Measurements from ENCODE around the gene KCNK16. TPM values are rescaled to one million over a fixed set of nuclear protein-coding genes. Genes with fewer than 3 reads are reported as not detected.

Gene KCNK16
- total RNA-seq, 1 donor from 2014 or later: not detected

DNA sequence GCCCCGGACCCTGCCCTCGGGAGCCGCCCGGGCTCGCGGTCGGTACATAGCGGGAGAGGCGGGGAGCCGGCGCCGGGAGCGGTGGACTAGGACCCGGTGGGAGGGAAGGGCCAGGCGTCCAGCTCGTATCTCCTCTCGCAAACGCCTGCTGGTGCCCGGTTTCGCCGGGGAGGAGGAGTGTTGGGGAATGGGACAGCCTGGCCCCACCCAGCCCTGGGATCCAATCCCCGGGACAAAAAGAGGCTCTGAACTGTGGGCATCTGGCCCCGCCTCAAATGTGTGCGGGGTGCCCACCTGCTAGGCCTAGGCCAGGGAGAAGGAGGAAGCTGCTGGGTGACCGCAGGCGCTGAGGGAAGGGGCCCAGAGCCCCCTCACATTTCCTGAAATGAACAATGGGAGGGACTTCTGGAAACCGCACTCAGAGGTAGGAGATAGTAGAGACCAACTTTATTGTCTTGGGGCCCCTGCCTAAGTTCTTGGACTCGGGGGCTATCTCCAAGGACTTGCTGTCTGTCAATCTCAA lies 8.2 kb downstream of the KCNK16 start, which contains the start of gene KCNK17:
Gene KCNK17 (minus strand): TSS at position 147 of the 523 bp plus-strand sequence. CDS start 99 bp downstream, at position 48.
- TF ChIP-seq, protein P1, sequence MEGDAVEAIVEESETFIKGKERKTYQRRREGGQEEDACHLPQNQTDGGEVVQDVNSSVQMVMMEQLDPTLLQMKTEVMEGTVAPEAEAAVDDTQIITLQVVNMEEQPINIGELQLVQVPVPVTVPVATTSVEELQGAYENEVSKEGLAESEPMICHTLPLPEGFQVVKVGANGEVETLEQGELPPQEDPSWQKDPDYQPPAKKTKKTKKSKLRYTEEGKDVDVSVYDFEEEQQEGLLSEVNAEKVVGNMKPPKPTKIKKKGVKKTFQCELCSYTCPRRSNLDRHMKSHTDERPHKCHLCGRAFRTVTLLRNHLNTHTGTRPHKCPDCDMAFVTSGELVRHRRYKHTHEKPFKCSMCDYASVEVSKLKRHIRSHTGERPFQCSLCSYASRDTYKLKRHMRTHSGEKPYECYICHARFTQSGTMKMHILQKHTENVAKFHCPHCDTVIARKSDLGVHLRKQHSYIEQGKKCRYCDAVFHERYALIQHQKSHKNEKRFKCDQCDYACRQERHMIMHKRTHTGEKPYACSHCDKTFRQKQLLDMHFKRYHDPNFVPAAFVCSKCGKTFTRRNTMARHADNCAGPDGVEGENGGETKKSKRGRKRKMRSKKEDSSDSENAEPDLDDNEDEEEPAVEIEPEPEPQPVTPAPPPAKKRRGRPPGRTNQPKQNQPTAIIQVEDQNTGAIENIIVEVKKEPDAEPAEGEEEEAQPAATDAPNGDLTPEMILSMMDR (IDR thresholded peaks at IDR 0.05): no peak
- Mint-ChIP-seq H3K27me3 (ENCODE audit: unreplicated experiment) (peaks cover 44% of the 10 kb centered on the region), H3K36me3 (ENCODE audit: unreplicated experiment) (no peaks in the 10 kb centered on the region), H3K4me3 (ENCODE audit: unreplicated experiment) (no peak within 1 kb of the TSS), H3K9me3 (ENCODE audit: unreplicated experiment) (no peaks in the 10 kb centered on the region), H3K27ac (ENCODE audit: unreplicated experiment) (no peak within 1 kb of the TSS), H3K4me1 (ENCODE audit: unreplicated experiment) (no peaks in the 10 kb centered on the region)
- no peak for DNase-seq (ENCODE audit: extremely low spot score, unreplicated experiment)

DNA sequence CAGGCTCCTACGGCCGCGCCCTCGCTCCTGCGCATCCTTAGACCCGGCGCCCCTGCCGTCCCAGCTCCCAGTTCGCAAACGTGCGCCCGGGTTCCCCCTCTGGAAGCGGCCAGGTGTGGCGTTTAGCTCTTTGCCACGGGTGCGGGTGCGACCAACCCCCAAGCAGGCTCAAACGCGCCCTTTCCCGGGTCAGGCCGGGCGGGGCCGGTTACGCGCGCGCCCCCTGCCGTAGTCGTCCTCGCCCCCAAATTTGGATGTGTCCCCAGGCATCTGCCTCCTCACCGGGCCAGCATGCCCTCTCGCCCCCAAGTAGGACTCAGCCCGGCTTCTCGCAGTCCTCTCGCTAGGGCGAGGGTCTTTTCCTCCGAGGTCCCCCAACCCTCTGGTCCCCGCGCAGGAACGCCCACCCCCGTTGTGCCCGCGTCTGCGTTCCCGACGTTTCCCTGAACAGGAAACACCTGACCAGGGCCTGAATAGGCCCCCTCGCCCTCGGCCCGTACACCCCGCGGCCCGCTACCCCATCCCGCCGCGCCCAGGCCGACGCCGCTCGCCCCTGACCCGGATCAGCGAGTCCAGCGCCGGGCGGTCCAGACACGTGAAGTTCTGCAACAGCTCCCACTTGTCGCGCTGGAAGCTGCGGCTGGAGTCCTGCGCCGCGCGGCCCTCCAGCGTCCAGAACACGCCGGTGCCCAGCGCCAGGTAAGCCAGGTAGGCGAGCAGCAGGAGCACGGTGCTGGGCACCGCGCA lies 8.8 kb downstream of the KCNK16 start:
- H3K4me3 Mint-ChIP-seq (ENCODE audit: unreplicated experiment): no peak overlapping the region
- peaks cover 42% of the 10 kb centered on the region for H3K27me3 Mint-ChIP-seq (ENCODE audit: unreplicated experiment)
- no peaks in the 10 kb centered on the region for H3K9me3 Mint-ChIP-seq (ENCODE audit: unreplicated experiment)
- H3K4me1 Mint-ChIP-seq (ENCODE audit: unreplicated experiment): no peaks in the 10 kb centered on the region
- no peak overlapping the region for H3K27ac Mint-ChIP-seq (ENCODE audit: unreplicated experiment)
- no peak for DNase-seq (ENCODE audit: extremely low spot score, unreplicated experiment)
- TF ChIP-seq, protein P1 (IDR thresholded peaks at IDR 0.05): no peak
- no peaks in the 10 kb centered on the region for H3K36me3 Mint-ChIP-seq (ENCODE audit: unreplicated experiment)

DNA sequence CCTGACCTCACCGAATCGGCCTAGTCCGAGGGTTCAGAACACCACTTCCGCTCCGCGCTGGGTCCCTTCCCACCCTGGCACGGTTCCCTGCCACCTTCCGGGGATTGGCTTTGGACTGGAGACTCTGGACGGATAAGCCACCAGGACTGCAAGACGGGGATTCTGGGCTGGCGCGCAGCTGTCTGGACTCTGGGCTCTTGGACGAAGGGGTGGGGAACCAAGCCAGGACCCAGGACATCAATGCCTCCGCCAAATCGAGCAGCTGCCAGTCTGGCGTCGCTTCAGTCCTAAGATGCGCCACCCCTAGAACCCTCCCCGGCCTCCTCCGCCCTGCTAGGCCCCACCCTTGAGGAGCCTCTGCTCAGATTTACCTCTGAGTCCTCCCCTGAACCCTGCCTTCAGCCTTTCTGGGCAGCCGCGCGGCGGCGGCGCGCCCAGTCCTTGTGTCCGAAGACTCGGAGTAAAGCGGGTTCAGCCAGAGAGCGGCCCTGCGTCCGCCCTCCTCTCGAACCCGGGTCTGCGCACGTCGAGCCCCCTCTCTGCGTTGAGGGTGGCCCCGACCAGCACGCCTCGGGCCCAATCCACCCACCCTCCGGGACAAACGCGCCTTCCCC lies 9.5 kb downstream of the KCNK16 start:
- no peak for DNase-seq (ENCODE audit: extremely low spot score, unreplicated experiment)
- no peaks in the 10 kb centered on the region for H3K9me3 Mint-ChIP-seq (ENCODE audit: unreplicated experiment)
- H3K27me3 Mint-ChIP-seq (ENCODE audit: unreplicated experiment): peaks cover 42% of the 10 kb centered on the region
- H3K36me3 Mint-ChIP-seq (ENCODE audit: unreplicated experiment): no peaks in the 10 kb centered on the region
- H3K27ac Mint-ChIP-seq (ENCODE audit: unreplicated experiment): no peak overlapping the region
- H3K4me1 Mint-ChIP-seq (ENCODE audit: unreplicated experiment): no peaks in the 10 kb centered on the region
- no peak overlapping the region for H3K4me3 Mint-ChIP-seq (ENCODE audit: unreplicated experiment)
- TF ChIP-seq, protein P1 (IDR thresholded peaks at IDR 0.05): no peak

DNA sequence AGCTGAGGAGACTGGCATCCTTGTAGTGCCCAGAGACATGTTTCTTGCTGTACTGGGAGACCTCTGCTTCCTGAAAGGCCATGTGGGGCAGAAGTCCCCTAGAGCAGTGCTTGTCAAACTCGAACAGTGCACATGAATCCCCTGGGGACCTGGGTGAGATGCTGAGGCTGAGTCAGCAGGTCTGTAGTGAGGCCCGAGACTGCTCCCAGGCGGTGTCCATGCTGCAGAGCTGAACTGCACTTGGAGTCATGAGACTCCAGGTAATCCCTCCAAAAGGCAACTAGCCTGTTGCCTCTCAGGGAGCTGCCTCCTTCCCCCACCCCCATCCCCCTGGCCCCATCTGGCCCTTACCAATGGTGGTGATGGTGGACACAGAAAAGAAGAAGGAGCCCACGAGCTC lies 12.0 kb downstream of the KCNK16 start:
- Mint-ChIP-seq H3K36me3 (ENCODE audit: unreplicated experiment) (no peaks in the 10 kb centered on the region), H3K4me3 (ENCODE audit: unreplicated experiment) (no peak overlapping the region), H3K9me3 (ENCODE audit: unreplicated experiment) (no peaks in the 10 kb centered on the region), H3K4me1 (ENCODE audit: unreplicated experiment) (no peaks in the 10 kb centered on the region), H3K27me3 (ENCODE audit: unreplicated experiment) (peaks cover 50% of the 10 kb centered on the region), H3K27ac (ENCODE audit: unreplicated experiment) (no peak overlapping the region)
- DNase-seq (ENCODE audit: extremely low spot score, unreplicated experiment): no peak
- TF ChIP-seq, protein P1 (IDR thresholded peaks at IDR 0.05): no peak

DNA sequence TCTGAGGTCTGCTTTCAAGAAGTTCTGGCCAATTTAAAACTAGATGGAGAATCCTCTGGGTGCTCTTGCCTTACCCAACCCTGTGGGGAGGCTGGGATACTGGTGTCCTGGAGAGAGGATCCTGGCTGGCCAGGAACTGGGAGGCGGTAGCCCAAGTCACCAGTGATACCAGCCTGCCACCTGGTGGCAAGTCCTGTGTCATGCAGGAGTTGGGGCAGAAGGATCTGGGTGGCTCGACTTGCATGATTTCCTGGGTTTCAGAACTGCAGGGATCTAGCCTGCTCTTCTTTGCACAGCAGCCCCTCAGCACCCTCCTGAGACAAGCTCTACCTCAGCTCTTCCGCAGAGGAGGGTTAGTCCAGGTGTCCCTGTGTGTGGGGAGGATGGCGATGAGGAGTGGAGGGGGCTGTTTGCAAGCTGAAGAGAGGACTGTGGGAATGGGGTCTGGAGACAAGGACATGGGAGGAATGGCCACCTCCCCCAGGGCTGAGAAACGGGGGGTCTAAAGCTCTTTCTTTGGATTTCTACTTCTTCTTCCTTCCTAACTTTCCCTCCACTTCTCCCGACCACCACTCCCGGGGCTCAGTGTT lies 12.5 kb downstream of the KCNK16 start:
- no peak overlapping the region for H3K4me3 Mint-ChIP-seq (ENCODE audit: unreplicated experiment)
- peak; percentile 89 for DNase-seq (ENCODE audit: extremely low spot score, unreplicated experiment)
- H3K27me3 Mint-ChIP-seq (ENCODE audit: unreplicated experiment): peaks cover 46% of the 10 kb centered on the region
- no peaks in the 10 kb centered on the region for H3K36me3 Mint-ChIP-seq (ENCODE audit: unreplicated experiment)
- no peak overlapping the region for H3K27ac Mint-ChIP-seq (ENCODE audit: unreplicated experiment)
- TF ChIP-seq, protein P1 (IDR thresholded peaks at IDR 0.05): peak; percentile 90
- H3K9me3 Mint-ChIP-seq (ENCODE audit: unreplicated experiment): no peaks in the 10 kb centered on the region
- no peaks in the 10 kb centered on the region for H3K4me1 Mint-ChIP-seq (ENCODE audit: unreplicated experiment)

Measured in osteocyte (in vitro differentiated cells).